SKM-1 (cell line): ENCODE data around the gene LBR.
"Not testable (repeated sequence)": the region's sequence is repeated elsewhere in the genome, so short reads cannot be mapped to it uniquely, and the experiment has no call there.

Source experiments
- DNase-seq: peaks from one replicate; lab custom pipeline; 2025; ENCODE audit not compliant: unreplicated experiment; lab: John Stamatoyannopoulos, UW

LBR gene

GRCh38 chr1:225427235-225428067 lies at the start of gene LBR:
TSS of gene LBR (minus strand) at chr1:225428038. CDS start at chr1:225424075, 3,963 bp downstream.
- DNase-seq = no peak

- no peak for DNase-seq
Observed at GRCh38 chr1:225477296-225477911, 49.6 kb upstream of the LBR start.

- DNase-seq = no peak
Observed at GRCh38 chr1:225476538-225476988, 48.7 kb upstream of the LBR start.

GRCh38 chr1:225476100-225476511 lies 48.3 kb upstream of the LBR start:
- no peak for DNase-seq

- peak; percentile 66 for DNase-seq
Observed at GRCh38 chr1:225474986-225475820, 47.4 kb upstream of the LBR start.

GRCh38 chr1:225474439-225474985 lies 46.7 kb upstream of the LBR start:
- no peak for DNase-seq

- not testable (repeated sequence) for DNase-seq
Observed at GRCh38 chr1:225473676-225474438, 46.0 kb upstream of the LBR start.

GRCh38 chr1:225473266-225473665 lies 45.4 kb upstream of the LBR start:
- DNase-seq = not testable (repeated sequence)

- DNase-seq = no peak
Observed at GRCh38 chr1:225471453-225472301, 43.8 kb upstream of the LBR start.

- DNase-seq = no peak
Observed at GRCh38 chr1:225471109-225471452, 43.2 kb upstream of the LBR start.

GRCh38 chr1:225470211-225471108 lies 42.6 kb upstream of the LBR start:
- DNase-seq = no peak

GRCh38 chr1:225469051-225469450 lies 41.2 kb upstream of the LBR start:
- DNase-seq = no peak

- DNase-seq = no peak
Observed at GRCh38 chr1:225468270-225469020, 40.6 kb upstream of the LBR start.

- DNase-seq = peak; percentile 97
Observed at GRCh38 chr1:225467193-225468020, 39.6 kb upstream of the LBR start.

- DNase-seq = no peak
Observed at GRCh38 chr1:225466848-225467192, 39.0 kb upstream of the LBR start.

- DNase-seq = no peak
Observed at GRCh38 chr1:225465793-225466517, 38.1 kb upstream of the LBR start.
